PC-3 (cell line): ENCODE data around the gene HNRNPM. TPM values are rescaled to one million over a fixed set of nuclear protein-coding genes. Genes with fewer than 3 reads are reported as not detected.

Experiments
- ATAC-seq: fragments of 200-7000 bp; cut with Tn5 transposase; 2 replicates; pipeline ENCODE4 v1.9.1; 2020; ENCODE audit warnings: mild to moderate bottlenecking, moderate library complexity
- BruUV-seq: library from RNA; stranded (reverse); fragments of 400-500 nt; replicated peaks from 2 replicates; lab custom pipeline; 2021; lab: Mats Ljungman, UMichigan
- CTCF ChIA-PET: fragments of 300-600 bp; sonication (Branson Sonifier 250); formaldehyde crosslinking; loops from one replicate; lab custom pipeline; 2022; ENCODE audit warnings: antibody characterized with exemption; lab: Charles Lee
- POLR2A ChIA-PET: fragments of 300-600 bp; sonication (Branson Sonifier 250); formaldehyde crosslinking; loops from one replicate; lab custom pipeline; 2022; ENCODE audit warnings: antibody characterized with exemption; ENCODE audit not compliant: unreplicated experiment; lab: Charles Lee
- DNase-seq: peaks from one replicate; pipeline ENCODE4 v3.0.0-alpha.2; 2015
- H2AFZ ChIP-seq: fragments of 300-600 bp; sonication (generic); 2 replicates; pipeline ENCODE4 v1.6.0; 2016; ENCODE audit warnings: antibody characterized with exemption, low read length
- H3F3A ChIP-seq: fragments of 300-600 bp; sonication (generic); one replicate; pipeline ENCODE4 v1.6.0; 2017; ENCODE audit warnings: antibody characterized with exemption, low read length, control low read depth, mild to moderate bottlenecking; ENCODE audit not compliant: unreplicated experiment
- H3K27ac ChIP-seq: fragments of 300-600 bp; sonication (generic); 2 replicates; pipeline ENCODE4 v1.5.1; 2016; ENCODE audit warnings: mild to moderate bottlenecking, low read length
- H3K27me3 ChIP-seq: fragments of 300-600 bp; sonication (generic); 2 replicates; pipeline ENCODE4 v1.6.1; 2016; ENCODE audit warnings: low read length, mixed read lengths
- H3K36me3 ChIP-seq: fragments of 300-600 bp; sonication (generic); 2 replicates; pipeline ENCODE4 v1.6.1; 2016; ENCODE audit warnings: low read depth, mixed run types, low read length, mixed read lengths
- H3K4me1 ChIP-seq: fragments of 300-600 bp; sonication (generic); 2 replicates; pipeline ENCODE4 v1.5.1; 2016; ENCODE audit warnings: low read length; ENCODE audit not compliant: insufficient read depth
- H3K4me2 ChIP-seq: fragments of 300-600 bp; sonication (generic); 2 replicates; pipeline ENCODE4 v1.6.0; 2016; ENCODE audit warnings: low read length
- H3K4me3 ChIP-seq: fragments of 300-600 bp; sonication (generic); 2 replicates; pipeline ENCODE4 v1.5.1; 2016; ENCODE audit warnings: mild to moderate bottlenecking, low read length, mixed read lengths
- H3K79me2 ChIP-seq: fragments of 300-600 bp; sonication (generic); 2 replicates; pipeline ENCODE4 v1.6.1; 2017; ENCODE audit warnings: low read length, mixed read lengths
- H3K9ac ChIP-seq: fragments of 300-600 bp; sonication (generic); 2 replicates; pipeline ENCODE4 v1.6.0; 2016; ENCODE audit warnings: mild to moderate bottlenecking, low read length
- H3K9me2 ChIP-seq: fragments of 300-600 bp; sonication (generic); replicated peaks from 2 replicates; pipeline ENCODE4 v1.6.1; 2016; ENCODE audit warnings: mixed run types, low read length, mixed read lengths
- H3K9me3 ChIP-seq: fragments of 300-600 bp; sonication (generic); 2 replicates; pipeline ENCODE4 v1.6.1; 2016; ENCODE audit warnings: low read length, mixed read lengths
- H4K20me1 ChIP-seq: fragments of 300-600 bp; sonication (generic); 2 replicates; pipeline ENCODE4 v1.6.1; 2016; ENCODE audit warnings: low read length, mixed read lengths
- EZH2 ChIP-seq: fragments of 300-600 bp; sonication (generic); IDR thresholded peaks from one replicate; pipeline ENCODE4 v1.6.1; 2017; ENCODE audit warnings: antibody characterized with exemption, mild to moderate bottlenecking, low read length; ENCODE audit not compliant: unreplicated experiment
- EZH2phosphoT487 ChIP-seq: fragments of 300-600 bp; sonication (generic); IDR thresholded peaks from 2 replicates; pipeline ENCODE4 v1.6.1; 2018; ENCODE audit warnings: mild to moderate bottlenecking, antibody characterized with exemption, low read length, borderline replicate concordance
- intact Hi-C: fragments of 100-400 bp; cut with micrococcal nuclease; formaldehyde crosslinking; loops from 2 replicates; pipeline ENCODE4 v1.9.0; 2023
- total RNA-seq: library from RNA; depleted of rRNA; stranded (reverse); fragments of >200 nt; gene quantifications from 2 replicates; pipeline ENCODE4 v1.2.3, GENCODE V29; 2014
- TF ChIP-seq, protein P1 (sequence below): fragments of 300-600 bp; sonication (generic); conservative IDR thresholded peaks from 2 replicates; pipeline ENCODE4 v1.5.1; 2017; ENCODE audit warnings: antibody characterized with exemption, low read depth, mild to moderate bottlenecking, low read length

The HNRNPM gene
- total RNA-seq, 1 experiment from 2014 or later, result 165 TPM

DNA sequence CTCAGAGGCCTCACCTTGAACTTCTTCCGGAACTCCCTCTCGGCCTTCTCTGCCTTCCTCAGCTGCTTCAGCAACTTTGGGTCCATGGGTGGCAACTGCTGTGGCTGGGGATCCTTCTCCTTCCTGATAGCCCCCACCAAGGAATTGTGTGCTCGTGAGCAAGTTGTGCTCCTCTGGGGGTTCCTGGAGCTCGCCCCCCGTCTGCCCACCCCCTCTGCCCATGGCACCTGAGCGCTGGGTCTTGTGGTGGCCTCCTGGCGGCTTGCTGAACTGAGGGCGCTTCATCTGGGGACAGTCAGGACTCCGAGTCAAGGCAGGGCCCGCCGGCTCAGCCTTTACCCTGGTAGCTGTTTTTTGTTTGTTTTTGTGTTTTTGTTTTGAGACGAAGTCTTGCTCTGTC is 46.1 kb downstream of the HNRNPM start:
- H4K20me1 ChIP-seq, result 0 out of 2 replicates have a peak, but pooled peaks cover 7% of the 10 kb centered on the region
- no peak for DNase-seq
- H3K9me3 ChIP-seq, result no peaks in the 10 kb centered on the region
- BruUV-seq, result no TSS peak
- H3K4me1 ChIP-seq, result no peaks in the 10 kb centered on the region
- TF ChIP-seq EZH2phosphoT487 (no peak), EZH2 (no peak)
- TF ChIP-seq, protein P1, sequence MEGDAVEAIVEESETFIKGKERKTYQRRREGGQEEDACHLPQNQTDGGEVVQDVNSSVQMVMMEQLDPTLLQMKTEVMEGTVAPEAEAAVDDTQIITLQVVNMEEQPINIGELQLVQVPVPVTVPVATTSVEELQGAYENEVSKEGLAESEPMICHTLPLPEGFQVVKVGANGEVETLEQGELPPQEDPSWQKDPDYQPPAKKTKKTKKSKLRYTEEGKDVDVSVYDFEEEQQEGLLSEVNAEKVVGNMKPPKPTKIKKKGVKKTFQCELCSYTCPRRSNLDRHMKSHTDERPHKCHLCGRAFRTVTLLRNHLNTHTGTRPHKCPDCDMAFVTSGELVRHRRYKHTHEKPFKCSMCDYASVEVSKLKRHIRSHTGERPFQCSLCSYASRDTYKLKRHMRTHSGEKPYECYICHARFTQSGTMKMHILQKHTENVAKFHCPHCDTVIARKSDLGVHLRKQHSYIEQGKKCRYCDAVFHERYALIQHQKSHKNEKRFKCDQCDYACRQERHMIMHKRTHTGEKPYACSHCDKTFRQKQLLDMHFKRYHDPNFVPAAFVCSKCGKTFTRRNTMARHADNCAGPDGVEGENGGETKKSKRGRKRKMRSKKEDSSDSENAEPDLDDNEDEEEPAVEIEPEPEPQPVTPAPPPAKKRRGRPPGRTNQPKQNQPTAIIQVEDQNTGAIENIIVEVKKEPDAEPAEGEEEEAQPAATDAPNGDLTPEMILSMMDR, result no peak
- no peaks in the 10 kb centered on the region for H3K79me2 ChIP-seq
- H3K36me3 ChIP-seq, result peaks cover 33% of the 10 kb centered on the region
- no peaks in the 10 kb centered on the region for H3K27me3 ChIP-seq
- no peaks in the 10 kb centered on the region for H3F3A ChIP-seq
- intact Hi-C loops, result no loop called here
- H3K27ac ChIP-seq, result no peak overlapping the region
- H3K9ac ChIP-seq, result no peak overlapping the region
- ChIA-PET POLR2A (no interaction called here), CTCF (no interaction called here)
- H3K4me3 ChIP-seq, result no peak overlapping the region
- H2AFZ ChIP-seq, result no peak overlapping the region
- H3K4me2 ChIP-seq, result no peak overlapping the region
- ATAC-seq, result no peak
- H3K9me2 ChIP-seq, result no peaks in the 10 kb centered on the region

DNA sequence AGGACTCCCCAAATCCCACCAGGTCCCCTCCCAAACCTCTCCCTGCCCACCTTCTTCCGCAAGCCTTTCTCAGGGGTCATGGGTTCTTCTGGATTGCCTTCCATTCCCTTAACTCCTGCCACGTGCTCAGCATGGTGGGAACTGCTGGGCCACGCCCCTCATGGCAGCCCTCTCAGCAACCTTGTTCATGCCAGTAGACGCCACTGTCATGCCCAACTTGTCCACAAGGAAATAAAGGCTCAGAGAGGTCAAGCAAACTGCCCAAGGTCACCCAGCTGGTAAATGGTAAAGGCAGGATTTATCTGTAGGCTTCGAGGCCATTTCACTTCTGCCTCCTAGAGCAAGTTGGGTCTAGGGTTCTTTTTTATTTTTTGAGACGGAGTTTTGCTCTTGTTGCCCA is 46.8 kb downstream of the HNRNPM start:
- POLR2A ChIA-PET, result no interaction called here
- no peak for ATAC-seq
- BruUV-seq, result no TSS peak

DNA sequence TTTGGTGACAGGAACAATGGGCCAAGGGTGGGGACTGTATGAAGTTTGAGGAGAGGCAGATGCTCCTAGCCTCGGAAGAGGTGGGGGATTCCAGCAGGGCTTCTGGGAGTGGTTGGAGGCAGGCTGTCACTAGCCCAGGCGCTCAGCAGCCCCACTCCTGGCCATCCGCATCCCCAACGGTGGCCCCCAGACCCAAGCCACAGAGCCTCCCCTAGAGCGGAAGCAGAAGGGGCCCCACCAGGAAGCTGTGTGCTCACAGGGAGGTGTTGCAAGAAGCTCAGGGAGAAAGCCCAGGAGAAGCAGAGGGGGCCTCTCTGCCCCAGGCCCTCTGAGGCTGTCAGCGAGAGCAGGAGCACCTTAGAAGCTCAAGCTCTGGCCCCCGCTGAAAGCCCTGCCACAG is 49.4 kb downstream of the HNRNPM start:
- CTCF ChIA-PET, result interaction anchor here (2.5 kb wide), 1 partner anchor 81 kb away, joined by 6 read pairs; the partner anchor contains the start of gene MARCHF2
- Histone ChIP-seq H3K79me2 (no peaks in the 10 kb centered on the region), H3K4me3 (no peak overlapping the region), H3K9me2 (no peaks in the 10 kb centered on the region), H3K4me2 (no peak overlapping the region), H3F3A (no peaks in the 10 kb centered on the region), H3K9me3 (no peaks in the 10 kb centered on the region), H3K4me1 (no peaks in the 10 kb centered on the region), H2AFZ (no peak overlapping the region), H3K27ac (no peak overlapping the region), H3K36me3 (0 out of 2 replicates have a peak, but pooled peaks cover under 1% of the 10 kb centered on the region), H3K27me3 (no peaks in the 10 kb centered on the region), H4K20me1 (no peaks in the 10 kb centered on the region), H3K9ac (no peak overlapping the region)
- POLR2A ChIA-PET, result no interaction called here
- no peak for TF ChIP-seq EZH2phosphoT487
- TF ChIP-seq, protein P1, result no peak
- TF ChIP-seq EZH2, result no peak
- no peak for DNase-seq
- intact Hi-C loops, result no loop called here
- ATAC-seq, result no peak
- no TSS peak for BruUV-seq

More for the DNA sequence above, 46.8 kb downstream of the HNRNPM start:
- Histone ChIP-seq H3K4me1 (no peaks in the 10 kb centered on the region), H2AFZ (no peak overlapping the region), H3K27ac (no peak overlapping the region), H3K9me3 (no peaks in the 10 kb centered on the region), H3K79me2 (no peaks in the 10 kb centered on the region), H4K20me1 (0 out of 2 replicates have a peak, but pooled peaks cover 7% of the 10 kb centered on the region), H3F3A (no peaks in the 10 kb centered on the region), H3K36me3 (peaks cover 26% of the 10 kb centered on the region), H3K27me3 (no peaks in the 10 kb centered on the region), H3K9ac (no peak overlapping the region), H3K4me2 (no peak overlapping the region), H3K4me3 (no peak overlapping the region), H3K9me2 (no peaks in the 10 kb centered on the region)
- no peak for DNase-seq
- intact Hi-C loops, result no loop called here
- no peak for TF ChIP-seq EZH2phosphoT487
- TF ChIP-seq, protein P1, result no peak
- TF ChIP-seq EZH2, result no peak
- CTCF ChIA-PET, result no interaction called here
